Stimulated activated CD8-positive, alpha-beta memory T cell treated with anti-CD3 and anti-CD28 coated beads, Interleukin-12 subunit alpha, Interleukin-12 subunit beta, amount 100 ng/mL, for 24 hours (primary cell): ENCODE results near the gene ANKRD31.
"Not testable (repeated sequence)": the region's sequence is repeated elsewhere in the genome, so short reads cannot be mapped to it uniquely, and the experiment has no call there.

Source experiments
- DNase-seq: peaks from one replicate; pipeline ENCODE4 v3.0.0-alpha.2; 2020; ENCODE audit errors: extremely low read depth

ANKRD31 gene

DNA sequence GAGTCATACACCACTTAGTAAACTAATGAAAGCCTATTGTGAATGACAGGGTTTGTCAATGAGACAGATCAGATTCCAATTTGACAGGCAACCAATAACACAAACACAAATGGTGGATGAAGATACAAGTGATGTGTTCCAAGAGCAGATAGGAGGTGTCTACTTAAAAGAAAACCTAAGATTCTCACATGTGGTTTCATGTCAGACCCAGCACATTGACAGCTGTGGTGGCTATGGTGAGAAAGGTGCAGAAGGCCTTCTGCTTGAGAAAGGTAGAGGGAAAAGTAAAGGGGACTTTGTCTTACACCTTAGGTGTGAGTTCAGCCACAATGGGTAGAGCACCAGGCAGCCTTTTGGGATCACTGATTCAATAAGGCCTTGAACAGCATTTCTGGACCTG lies 11.2 kb downstream of the ANKRD31 start:
- no peak for DNase-seq

DNA sequence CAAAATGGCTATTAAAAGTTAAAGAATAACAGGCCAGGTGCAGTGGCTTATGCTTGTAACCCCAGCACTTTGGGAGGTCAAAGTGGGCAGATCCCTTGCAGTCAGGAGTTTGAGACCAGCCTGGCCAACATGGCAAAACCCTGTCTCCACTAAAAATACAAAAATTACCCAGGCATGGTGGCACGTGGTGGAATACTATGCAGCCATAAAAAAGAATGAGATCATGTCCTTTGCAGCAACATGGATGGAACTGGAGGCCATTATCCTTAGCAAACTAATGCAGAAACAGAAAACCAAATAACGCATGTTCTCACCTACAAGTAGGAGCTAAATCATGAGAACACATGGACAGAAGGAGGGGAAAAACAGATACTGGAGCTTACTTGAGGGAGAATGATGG lies 15.9 kb downstream of the ANKRD31 start:
- not testable (repeated sequence) for DNase-seq

DNA sequence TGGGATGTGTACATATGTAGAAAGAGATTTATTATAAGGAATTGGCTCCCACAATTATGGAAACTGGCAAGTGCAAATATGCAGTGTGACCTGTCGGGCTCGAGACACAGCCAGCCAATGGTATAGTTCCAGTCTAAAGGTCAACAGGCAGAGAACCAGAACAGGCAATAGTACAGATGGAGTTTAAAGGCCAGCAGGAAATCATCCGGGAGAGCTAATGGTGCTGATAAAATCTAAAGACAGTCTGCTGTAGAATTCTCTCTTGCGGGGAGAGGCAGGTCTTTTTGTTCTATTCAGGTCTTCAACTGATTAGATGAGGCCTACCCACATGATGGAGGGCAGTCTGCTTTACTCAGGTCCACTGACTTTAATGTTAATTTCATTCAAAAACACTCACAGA lies 21.8 kb downstream of the ANKRD31 start:
- DNase-seq: no peak

DNA sequence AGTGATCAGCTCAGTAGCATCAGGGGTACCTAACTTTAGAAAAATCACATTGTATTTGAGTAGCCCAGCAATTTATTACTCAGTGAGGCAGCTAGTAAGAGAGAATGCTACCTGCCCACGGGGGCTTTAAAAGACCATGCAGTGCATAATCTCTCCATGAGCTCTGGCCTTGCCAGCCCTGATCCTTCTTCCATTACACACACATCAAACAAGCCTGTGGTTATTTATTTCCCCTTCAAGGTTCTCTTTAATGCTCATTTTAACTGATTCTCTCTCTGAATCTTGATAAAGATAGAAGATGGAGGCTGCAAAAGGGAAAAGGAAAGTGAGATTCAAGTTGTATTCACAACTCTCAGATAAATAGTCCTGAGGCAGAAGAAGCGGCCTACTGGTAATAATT lies 22.3 kb downstream of the ANKRD31 start:
- DNase-seq: no peak

DNA sequence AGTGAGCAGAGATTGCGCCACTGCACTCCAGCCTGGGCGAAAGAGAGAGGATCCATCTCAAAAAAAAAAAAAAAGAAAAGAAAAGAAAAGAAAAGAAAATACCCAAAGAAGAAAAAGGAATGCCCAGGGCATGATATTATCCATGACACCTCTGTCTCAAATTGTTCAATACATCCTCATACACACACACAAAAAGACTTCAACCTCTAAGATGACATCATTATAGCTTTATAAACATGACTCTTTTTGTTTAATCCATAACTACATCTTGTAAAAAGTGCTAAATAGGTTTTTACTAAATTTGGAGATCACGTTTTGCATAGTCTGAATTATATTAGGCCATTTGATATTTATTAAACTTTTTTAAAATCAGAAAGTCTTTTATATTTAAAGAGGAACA lies 33.1 kb downstream of the ANKRD31 start:
- no peak for DNase-seq

DNA sequence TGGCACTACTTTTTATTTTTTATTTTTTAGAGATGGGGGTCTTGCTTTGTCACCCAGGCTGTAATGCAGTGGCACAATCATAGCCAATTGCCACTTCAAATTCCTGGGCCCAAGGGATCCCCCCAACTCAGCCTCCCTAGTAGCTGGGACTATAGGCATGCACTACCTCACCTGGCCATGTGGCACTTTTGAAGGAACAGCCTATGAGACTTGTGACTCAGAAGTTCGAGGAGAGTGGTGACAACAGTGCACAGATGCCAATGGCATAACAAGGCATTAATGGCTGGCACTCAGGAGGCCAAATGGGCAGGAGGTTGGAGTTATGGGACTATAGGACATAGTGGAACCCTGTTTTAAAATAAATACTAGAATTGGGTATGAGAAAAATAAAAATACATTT lies 33.7 kb downstream of the ANKRD31 start:
- DNase-seq: no peak

DNA sequence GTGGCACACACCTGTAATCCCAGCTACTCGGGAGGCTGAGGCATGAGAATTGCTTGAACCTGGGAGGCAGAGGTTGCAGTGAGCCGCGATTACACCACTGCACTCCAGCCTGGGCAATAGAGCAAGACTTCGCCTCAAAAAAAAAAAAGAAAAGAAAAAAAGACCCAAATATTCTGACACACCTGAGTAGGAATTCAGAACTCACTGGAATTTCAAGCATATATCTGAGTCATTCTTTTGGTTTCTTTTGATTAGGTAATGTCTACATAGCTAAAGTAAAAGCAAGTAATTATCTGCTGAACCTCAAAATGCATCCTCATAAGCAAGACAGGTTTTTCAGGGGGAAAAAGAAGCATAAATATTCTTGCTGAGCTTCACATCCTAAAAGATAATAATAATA lies 35.9 kb downstream of the ANKRD31 start:
- no peak for DNase-seq

DNA sequence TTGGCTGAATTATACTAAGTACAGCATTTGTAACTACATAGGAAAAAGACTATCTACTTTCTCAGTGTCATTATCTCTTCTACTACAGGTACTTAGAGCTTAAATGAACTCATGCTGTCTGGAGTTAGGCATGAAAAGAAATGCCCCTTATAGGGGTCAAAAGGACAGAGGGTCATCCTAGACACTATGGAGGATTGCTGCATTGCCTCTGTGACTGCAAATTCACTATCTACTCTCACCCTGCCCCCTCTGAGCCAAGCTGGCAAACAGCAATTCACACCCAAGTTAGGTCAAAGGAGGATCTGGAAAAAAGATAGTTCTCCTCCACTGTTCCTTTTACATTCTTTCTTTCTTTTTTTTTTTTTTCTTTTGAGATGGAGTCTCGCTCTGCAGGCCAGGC lies 36.7 kb downstream of the ANKRD31 start:
- DNase-seq: no peak

DNA sequence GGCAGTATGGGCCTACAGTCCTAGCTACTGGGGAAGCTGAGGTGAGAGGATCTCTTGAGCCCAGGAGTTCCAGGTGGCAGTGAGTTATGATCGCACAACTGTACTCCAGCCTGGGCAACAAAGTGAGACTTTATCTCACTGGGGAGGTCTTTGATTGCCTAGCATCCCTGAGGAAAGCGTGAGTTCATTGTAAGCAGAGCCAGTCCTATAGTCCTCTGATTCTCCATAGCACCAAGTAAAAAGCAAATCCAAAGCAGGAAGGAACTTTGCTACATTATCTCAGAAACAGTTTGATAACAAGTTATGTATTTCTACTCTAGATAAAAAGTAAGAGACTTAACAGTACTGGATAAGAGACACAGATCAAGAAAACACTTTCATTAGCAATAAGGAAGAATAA lies 37.6 kb downstream of the ANKRD31 start:
- DNase-seq: no peak

DNA sequence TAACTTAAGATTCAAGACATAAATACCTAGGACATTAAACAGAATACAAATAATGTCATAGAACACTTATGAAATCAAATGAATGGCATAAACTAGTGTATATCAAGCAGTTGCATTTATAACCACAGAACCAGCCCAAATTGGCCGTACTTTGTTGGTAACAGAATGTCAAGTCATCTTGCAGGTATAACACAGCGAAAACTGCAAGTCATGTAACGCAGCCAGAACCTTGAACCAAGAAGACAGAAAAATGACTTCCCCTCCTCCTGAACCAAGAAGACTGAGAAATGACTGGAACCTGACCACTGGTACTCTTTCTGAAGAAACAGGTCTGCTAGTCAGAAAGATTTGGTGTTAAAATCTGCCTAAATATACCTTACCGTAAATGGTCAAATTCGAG lies 38.9 kb downstream of the ANKRD31 start:
- DNase-seq: no peak

DNA sequence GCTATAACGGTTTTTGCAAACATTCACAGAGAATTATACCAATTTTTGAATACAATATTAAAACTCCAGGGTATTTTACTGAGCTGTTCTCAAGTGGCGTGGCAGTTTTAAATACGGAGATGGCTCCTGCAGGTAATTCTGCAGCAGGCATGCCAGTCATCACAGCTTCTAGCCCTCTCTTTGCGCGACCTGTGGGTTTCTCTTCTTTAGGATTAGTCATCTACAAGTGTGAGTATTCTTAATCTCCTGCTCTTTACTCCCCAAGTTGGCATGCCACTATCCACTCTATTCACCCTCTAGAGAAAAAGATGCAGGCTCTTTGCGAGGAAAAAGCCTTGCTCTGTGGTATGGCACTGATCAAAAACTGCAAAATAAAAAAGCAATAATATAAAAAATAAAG lies 43.9 kb downstream of the ANKRD31 start:
- DNase-seq: no peak

DNA sequence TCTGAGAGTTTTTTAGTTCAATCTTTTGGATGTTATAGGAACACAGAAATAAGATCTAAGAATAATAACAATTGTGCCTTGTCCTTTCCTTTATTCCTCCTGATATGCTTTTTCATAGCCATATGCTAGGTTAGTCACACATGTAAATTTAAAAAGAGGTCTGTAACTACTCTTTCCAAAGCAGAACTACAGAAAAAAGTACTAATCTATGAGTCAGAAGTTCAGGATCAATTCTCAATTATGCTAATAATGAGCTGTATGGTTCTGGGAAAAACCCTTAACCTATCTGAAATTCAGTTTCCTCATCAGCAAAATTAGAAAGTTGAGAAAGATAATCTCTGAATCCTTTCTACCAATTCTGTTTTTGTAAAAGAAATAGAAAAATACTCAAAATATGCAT lies 44.4 kb downstream of the ANKRD31 start:
- no peak for DNase-seq

DNA sequence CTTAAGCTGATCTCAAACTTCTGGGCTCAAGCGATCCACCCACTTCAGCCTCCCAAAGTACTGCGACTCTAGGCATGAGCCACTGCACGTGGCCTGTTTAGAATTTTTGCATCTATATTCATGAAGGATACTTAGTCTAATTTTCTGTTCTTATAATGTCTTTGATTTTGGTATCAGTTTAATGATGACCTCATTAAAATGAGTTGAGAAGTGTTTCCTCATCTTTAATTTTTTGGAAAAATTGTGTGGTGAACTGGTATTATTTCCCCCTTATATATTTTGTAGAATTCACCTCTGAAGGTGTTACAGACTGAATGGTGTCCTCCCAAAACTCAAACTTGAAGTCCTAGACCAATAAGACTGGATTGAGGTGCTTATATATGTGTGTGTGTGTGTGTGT lies 46.5 kb downstream of the ANKRD31 start:
- no peak for DNase-seq

DNA sequence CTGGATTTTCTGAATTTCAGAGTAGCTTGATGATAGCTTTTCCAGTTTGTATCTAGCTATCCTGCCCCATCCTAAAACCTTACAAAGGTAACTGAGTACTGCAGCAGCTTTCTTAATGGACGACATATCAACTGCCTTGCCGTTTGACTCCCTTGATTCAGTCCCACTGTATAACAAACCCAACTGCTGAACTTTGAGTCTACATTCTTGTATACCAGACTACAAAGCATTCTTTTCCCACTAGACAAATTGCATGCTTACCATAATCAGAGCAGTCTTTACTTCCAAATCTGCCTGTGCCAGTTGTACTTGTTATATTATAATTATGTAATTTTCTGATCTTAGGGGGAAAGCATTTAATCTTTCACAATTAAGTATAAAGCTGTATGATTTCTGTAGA lies 47.3 kb downstream of the ANKRD31 start:
- DNase-seq: no peak

DNA sequence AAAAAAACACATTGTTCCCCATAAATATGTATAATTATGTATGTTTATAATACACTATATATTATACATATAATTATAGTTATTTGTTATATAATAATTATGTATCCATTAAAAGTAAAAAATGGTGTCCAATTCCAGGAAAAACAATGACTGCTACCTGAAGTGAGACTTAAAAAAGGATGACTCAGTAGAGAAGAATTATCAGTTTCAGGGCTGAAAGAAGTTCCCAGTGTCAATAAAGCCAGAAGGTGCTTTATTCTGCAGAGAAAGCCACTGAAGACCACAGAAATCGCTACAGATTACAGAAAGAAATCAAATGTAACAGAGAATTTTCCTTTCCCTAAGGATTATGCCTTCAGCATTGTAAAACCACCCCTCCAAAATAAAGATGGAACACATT lies 50.9 kb downstream of the ANKRD31 start:
- DNase-seq: no peak

DNA sequence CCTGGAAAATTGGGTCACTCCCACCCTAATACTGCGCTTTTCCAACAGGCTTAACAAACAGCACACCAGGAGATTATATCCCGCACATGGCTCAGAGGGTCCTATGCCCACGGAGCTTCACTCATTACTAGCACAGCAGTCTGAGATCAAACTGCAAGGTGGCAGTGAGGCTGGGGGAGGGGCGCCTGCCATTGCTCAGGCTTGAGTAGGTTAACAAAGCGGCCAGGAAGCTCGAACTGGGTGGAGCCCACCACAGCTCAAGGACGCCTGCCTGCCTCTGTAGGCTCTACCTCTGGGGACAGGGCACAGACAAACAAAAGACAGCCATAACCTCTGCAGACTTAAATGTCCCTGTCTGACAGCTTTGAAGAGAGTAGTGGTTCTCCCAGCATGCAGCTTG lies 60.7 kb downstream of the ANKRD31 start:
- not testable (repeated sequence) for DNase-seq

DNA sequence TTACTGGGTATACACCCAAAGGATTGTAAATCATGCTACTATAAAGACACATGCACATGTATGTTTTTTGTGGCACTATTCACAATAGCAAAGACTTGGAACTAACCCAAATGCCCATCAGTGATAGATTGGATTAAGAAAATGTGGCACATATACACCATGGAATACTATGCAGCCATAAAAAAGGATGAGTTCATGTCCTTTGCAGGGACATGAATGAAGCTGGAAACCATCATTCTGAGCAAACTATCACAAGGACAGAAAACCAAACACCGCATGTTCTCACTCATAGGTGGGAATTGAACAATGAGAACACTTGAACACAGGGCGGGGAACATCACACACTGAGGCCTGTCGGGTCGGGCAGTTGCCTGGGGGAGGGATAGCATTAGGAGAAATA lies 61.8 kb downstream of the ANKRD31 start:
- not testable (repeated sequence) for DNase-seq

DNA sequence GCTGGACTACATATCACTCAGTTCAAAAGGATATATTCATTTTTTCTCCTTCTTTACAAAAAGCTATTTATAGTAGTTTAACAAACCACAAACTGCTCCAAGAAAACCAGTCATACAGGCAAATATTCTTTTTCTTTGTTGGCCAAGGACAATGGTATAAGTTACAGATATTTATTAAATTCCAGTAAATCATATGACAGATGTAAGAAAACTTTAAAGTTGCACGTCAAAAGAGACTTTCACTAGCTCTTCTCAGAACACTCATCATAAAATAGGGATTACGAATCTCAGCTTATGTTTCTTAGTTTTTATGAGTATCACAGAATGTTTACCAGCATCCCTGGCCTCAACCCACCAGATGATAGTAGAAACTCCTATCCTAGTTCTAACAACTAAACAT lies 67.2 kb downstream of the ANKRD31 start:
- no peak for DNase-seq

DNA sequence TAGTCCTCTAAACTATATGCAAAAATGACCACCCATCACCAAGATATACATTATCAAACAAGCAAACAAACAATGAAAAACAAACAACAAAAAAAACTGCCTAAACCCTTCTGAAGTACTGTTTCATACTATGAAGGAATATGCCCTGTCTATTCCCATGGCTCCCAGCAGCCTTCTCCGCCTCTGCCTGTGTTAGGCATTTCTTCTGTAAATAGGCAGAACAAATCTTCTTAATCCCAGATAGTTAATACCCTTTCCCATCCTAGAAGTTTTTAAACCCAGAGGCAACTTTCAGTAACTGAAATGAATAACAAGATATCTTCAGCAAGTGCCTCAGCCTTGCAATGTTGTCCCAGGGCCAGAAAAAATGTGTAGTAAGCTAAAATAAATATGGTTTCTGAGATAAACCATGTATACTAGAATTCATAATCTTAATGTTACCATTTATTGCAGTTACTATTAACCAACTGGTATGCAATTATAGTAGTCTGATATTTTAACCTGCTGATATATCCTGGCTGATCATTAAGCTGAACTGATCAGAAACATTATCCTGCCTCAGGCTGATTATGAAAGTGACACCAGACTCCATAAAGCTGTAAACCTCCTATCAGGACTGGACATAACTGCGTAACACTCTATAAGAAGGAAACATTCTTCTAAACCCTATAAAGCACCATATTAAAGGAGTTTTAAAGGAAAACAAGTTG lies 68.5 kb downstream of the ANKRD31 start:
- no peak for DNase-seq

DNA sequence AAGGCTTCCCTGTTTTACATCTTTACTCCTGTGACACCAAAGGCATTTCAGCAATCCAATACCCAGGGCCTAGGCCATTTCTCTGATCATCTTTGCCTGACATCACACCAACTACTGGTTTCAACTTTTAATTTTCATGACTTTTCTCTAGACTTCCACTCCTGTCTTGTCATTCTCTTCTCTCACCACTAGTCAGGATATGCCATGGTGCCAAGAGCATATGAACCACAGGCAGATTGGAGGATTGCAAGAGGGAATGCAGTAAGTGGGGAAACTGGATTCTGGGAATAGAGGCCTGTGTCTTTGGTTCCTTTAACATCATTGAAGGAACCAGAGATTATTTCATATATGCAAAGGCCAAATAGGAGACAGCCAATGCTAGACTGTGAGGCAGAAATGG lies 69.3 kb downstream of the ANKRD31 start:
- DNase-seq: no peak

DNA sequence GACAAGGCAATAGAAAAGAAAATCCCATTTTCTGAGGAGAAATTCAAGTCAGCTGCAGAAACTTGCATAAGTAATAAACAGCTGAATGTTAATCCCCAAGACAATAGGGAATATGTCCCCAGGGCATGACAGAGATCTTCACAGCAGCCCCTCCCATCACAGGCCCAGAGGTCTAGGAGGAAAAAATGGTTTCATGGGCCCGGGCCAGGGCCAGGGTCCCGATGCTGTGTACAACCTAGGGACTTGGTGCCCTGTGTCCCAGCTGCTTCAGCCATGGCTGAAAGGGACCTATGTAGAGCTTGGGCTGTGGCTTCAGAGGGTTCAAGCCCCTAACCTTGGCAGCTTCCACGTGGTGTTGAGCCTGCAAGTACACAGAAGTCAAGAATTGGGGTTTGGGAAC lies 75.2 kb downstream of the ANKRD31 start:
- DNase-seq: not testable (repeated sequence)

DNA sequence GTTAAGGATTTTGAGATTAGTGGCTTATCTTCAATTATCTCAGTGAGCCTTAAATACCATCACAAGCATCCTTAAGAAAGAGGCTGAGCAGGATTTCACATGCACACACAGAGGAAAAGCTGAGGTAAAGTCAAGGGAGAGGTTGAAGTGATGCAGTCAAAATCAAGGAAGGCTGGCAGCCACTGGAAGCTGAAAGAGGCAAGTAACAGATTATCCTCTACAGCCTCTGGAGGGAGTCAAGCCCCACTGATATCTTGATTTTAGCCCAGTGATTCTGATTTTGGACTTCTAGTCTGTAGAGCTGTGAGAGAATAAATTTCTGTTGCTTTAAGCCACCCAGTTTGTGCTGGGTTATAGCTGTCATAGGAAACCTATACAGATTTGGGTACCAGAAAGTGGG lies 80.1 kb downstream of the ANKRD31 start:
- no peak for DNase-seq

DNA sequence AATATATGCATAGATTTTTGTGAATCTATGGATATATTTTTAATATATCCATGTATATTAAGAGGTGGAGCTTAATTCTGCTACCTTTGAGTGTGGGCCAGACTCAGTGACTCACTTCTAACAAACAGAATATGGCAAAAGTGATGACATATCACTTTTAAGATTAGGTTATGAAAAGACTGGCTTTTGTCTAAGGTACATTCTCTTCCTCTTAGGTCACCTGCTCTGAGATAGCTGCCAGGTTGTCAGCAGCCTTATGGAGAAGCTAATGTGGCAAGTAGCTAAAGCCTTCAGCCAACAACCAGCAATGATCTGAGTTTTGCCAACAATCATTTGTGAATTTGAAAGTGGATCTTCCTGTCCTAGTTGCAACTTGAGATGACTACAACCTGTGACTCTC lies 83.8 kb downstream of the ANKRD31 start:
- DNase-seq: no peak

DNA sequence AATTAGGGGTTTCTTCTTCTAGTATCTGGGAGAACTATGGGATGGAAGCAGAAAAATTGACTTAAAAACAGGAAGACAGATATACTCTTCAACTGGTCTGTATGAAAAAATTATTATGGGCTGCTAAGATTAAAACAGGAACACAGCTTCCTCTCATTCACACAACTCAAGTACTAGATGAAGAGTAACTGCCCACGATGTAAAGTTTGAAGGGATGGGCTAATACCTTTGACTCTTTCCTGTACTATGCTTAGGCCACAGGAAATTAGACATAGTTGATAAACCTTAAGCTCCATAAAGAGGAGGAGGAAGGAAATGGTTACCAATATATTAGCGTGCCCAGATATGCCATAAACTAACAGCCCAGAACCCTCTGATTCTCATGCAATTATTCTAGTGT lies 88.6 kb downstream of the ANKRD31 start:
- DNase-seq: no peak
